Lung (tissue), 12 donors: ENCODE results near the gene PROC. TPM values are rescaled to one million over a fixed set of nuclear protein-coding genes. Genes with fewer than 3 reads are reported as not detected.
"Not testable (repeated sequence)": the region's sequence is repeated elsewhere in the genome, so short reads cannot be mapped to it uniquely, and the experiment has no call there.

Experiments used
- ATAC-seq: fragments of 200-7000 bp; cut with Tn5 transposase; one replicate; pipeline ENCODE4 v1.9.1; 2020; ENCODE audit warnings: moderate number of reproducible peaks; ENCODE audit not compliant: insufficient read depth, low FRiP score
- DNase-seq, 3 donors: peaks; one replicate each; pipeline ENCODE4 v3.0.0-alpha.2; 2013 to 2017
- H3K27ac ChIP-seq, 2 donors: one replicate each; pipeline ENCODE4 v1.5.1; 2013; ENCODE audit warnings: mild to moderate bottlenecking in 2 of 2, moderate library complexity in 2 of 2, control low read depth in 1 of 2, inconsistent platforms in 1 of 2, low read depth in 1 of 2, low read length in 1 of 2
- H3K27me3 ChIP-seq, 3 donors: one replicate each; pipeline ENCODE4 v1.5.1; 2013; ENCODE audit warnings: low read length in 2 of 3; ENCODE audit not compliant: control insufficient read depth in 3 of 3, insufficient read depth in 3 of 3
- H3K36me3 ChIP-seq, 4 donors: one replicate each; pipeline ENCODE4 v1.5.1; 2013; ENCODE audit warnings: low read length in 4 of 4, mild to moderate bottlenecking in 1 of 4, moderate library complexity in 1 of 4; ENCODE audit not compliant: control insufficient read depth in 4 of 4, insufficient read depth in 4 of 4
- H3K4me1 ChIP-seq, 5 donors: one replicate each; pipeline ENCODE4 v1.5.1; 2013; ENCODE audit warnings: low read length in 5 of 5, mild to moderate bottlenecking in 2 of 5, moderate library complexity in 1 of 5; ENCODE audit not compliant: control insufficient read depth in 5 of 5, insufficient read depth in 5 of 5
- H3K4me3 ChIP-seq: one replicate; pipeline ENCODE4 v1.5.1; 2013; ENCODE audit warnings: mild to moderate bottlenecking, control low read depth, moderate library complexity
- H3K9ac ChIP-seq, 2 donors: one replicate each; pipeline ENCODE4 v1.5.1; 2013; ENCODE audit warnings: low read length in 2 of 2, control low read depth in 1 of 2; ENCODE audit not compliant: insufficient read depth in 1 of 2
- H3K9me3 ChIP-seq, 4 donors: one replicate each; pipeline ENCODE4 v1.5.1; 2013; ENCODE audit warnings: low read length in 3 of 4, mild to moderate bottlenecking in 1 of 4, moderate library complexity in 1 of 4; ENCODE audit not compliant: control insufficient read depth in 4 of 4, insufficient read depth in 3 of 4
- WGBS, 2 donors: extraction: QIAGEN DNeasy Blood & Tissue Kit; methylation state at CpG; one replicate each; pipeline ENCODE4 v1.1.7; 2013; 5-methylcytosine and 5-hydroxymethylcytosine counted together
- polyA plus RNA-seq, 2 donors: library from polyadenylated mRNA; stranded (reverse); fragments of 200-250 nt; gene quantifications; one replicate each; pipeline ENCODE4 v1.2.1, GENCODE V29; 2013
- total RNA-seq, 2 donors: library from RNA; depleted of rRNA in 1 of 2; stranded (reverse); fragments of >200 nt in 1 of 2; gene quantifications; one replicate each; pipeline ENCODE4 v1.2.1, GENCODE V29; 2014 to 2021
- TF ChIP-seq, protein P1 (sequence below): IDR thresholded peaks from 2 replicates; pipeline ENCODE4 v1.5.1; 2012; ENCODE audit warnings: mild to moderate bottlenecking; ENCODE audit errors: control extremely low read depth, extremely low read depth
- donor health status: control.
- donor health status: control.
- donor health status: Bipolar disorder and iron deficiency.
- donor health status: healthy.
- donor health status: DM: yes; HTN: yes; CAD: no.

The PROC gene
- total and polyA plus RNA-seq, 4 donors, result 0.10 to 0.37 (median 0.22) TPM; not detected in 1

- H3K27me3 ChIP-seq, result no peaks in the 10 kb centered on the region
- DNase-seq (no peak), ATAC-seq (no peak)
- H3K27ac ChIP-seq, result no peak overlapping the region
- no peaks in the 10 kb centered on the region for H3K36me3 ChIP-seq
- no peaks in the 10 kb centered on the region for H3K9me3 ChIP-seq
- H3K4me1 ChIP-seq, result no peaks in the 10 kb centered on the region
- WGBS, 2 donors, result 93 to 96% methylated on average over 2 of the region's 2 CpGs
- TF ChIP-seq, protein P1, sequence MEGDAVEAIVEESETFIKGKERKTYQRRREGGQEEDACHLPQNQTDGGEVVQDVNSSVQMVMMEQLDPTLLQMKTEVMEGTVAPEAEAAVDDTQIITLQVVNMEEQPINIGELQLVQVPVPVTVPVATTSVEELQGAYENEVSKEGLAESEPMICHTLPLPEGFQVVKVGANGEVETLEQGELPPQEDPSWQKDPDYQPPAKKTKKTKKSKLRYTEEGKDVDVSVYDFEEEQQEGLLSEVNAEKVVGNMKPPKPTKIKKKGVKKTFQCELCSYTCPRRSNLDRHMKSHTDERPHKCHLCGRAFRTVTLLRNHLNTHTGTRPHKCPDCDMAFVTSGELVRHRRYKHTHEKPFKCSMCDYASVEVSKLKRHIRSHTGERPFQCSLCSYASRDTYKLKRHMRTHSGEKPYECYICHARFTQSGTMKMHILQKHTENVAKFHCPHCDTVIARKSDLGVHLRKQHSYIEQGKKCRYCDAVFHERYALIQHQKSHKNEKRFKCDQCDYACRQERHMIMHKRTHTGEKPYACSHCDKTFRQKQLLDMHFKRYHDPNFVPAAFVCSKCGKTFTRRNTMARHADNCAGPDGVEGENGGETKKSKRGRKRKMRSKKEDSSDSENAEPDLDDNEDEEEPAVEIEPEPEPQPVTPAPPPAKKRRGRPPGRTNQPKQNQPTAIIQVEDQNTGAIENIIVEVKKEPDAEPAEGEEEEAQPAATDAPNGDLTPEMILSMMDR, result no peak
- no peak overlapping the region for H3K9ac ChIP-seq
- H3K4me3 ChIP-seq, result no peak overlapping the region
These were observed 30.3 kb downstream of the PROC start for GRCh38 chr2:127448526-127448925.

GRCh38 chr2:127449414-127449813 lies 31.2 kb downstream of the PROC start:
- DNase-seq, result no peak
- 92 to 94% methylated on average over 4 of the region's 4 CpGs for WGBS, 2 donors
- Histone ChIP-seq H3K27ac (no peak overlapping the region), H3K9ac (no peak overlapping the region), H3K9me3 (no peaks in the 10 kb centered on the region), H3K4me1 (no peaks in the 10 kb centered on the region), H3K36me3 (no peaks in the 10 kb centered on the region), H3K27me3 (no peaks in the 10 kb centered on the region), H3K4me3 (no peak overlapping the region)
- ATAC-seq, result no peak
- TF ChIP-seq, protein P1, result no peak

DNA sequence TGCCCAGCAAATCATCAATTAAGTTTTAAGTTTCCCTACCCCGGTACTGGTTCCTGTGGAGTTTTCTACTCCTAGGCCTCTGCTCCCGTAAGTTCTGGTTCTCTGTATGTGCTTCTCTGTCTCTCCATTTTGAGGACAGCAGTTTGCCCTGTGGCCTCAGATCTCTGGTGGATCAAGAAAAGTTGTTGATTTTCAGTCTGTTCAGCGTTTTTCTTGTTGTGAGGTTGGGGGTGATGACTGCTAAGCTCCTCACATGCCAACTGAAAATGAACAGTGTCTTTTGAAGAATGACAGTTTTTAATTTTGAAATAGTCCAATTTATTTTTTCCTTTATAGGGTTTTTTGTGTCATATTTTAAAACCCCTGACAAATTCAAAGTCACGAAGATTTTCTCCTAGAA lies 31.7 kb downstream of the PROC start:
- Histone ChIP-seq H3K9me3 (no peaks in the 10 kb centered on the region), H3K4me3 (no peak overlapping the region), H3K27me3 (no peaks in the 10 kb centered on the region), H3K27ac (no peak overlapping the region), H3K36me3 (no peaks in the 10 kb centered on the region), H3K9ac (no peak overlapping the region), H3K4me1 (no peaks in the 10 kb centered on the region)
- ATAC-seq (no peak), DNase-seq (no peak)
- WGBS, 2 donors, result 94 to 95% methylated on average over 4 of the region's 4 CpGs
- TF ChIP-seq, protein P1, result no peak

DNA sequence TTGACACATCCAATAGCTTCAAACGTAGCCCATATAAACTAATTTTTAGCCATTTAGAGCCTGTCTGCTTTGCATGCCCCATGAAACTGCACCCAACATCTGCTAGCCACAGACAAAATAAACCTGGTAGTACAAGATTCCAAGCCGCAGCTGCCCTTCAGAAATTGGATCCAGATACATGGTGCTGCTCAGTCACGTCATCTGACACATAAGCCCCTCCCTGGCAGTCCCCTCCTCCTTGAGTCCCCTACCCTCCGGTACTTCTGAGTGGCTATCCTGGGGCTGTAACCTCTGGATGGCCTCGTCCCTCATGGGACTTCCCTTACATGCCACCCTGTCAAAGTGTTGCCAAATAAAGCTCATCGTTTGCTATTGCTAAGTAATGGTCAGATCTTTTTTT lies 33.8 kb downstream of the PROC start:
- 81 to 90% methylated on average over 6 of the region's 6 CpGs for WGBS, 2 donors
- TF ChIP-seq, protein P1, result no peak
- no peaks in the 10 kb centered on the region for H3K4me1 ChIP-seq
- H3K27me3 ChIP-seq, result no peaks in the 10 kb centered on the region
- ATAC-seq (no peak), DNase-seq (peak in 1 of 3 donors; percentile 17)
- no peak overlapping the region for H3K4me3 ChIP-seq
- H3K9ac ChIP-seq, result no peak overlapping the region
- no peak overlapping the region for H3K27ac ChIP-seq
- H3K9me3 ChIP-seq, result no peaks in the 10 kb centered on the region
- H3K36me3 ChIP-seq, result no peaks in the 10 kb centered on the region

- DNase-seq, H3K4me3 ChIP-seq, ATAC-seq, H3K27ac ChIP-seq, H3K9me3 ChIP-seq, H3K27me3 ChIP-seq, H3K4me1 ChIP-seq, H3K36me3 ChIP-seq, H3K9ac ChIP-seq: not testable (repeated sequence)
- 92 to 100% methylated on average over 8 of the region's 8 CpGs for WGBS, 2 donors
These were observed 34.2 kb downstream of the PROC start for GRCh38 chr2:127452423-127452822.
